HCT116 (cell line): ENCODE results near the gene LY6G5B. TPM values are rescaled to one million over a fixed set of nuclear protein-coding genes. Genes with fewer than 3 reads are reported as not detected.

ENCODE experiments used
- ATAC-seq: fragments of 200-7000 bp; cut with Tn5 transposase; 2 replicates; pipeline ENCODE4 v1.9.1; 2020; ENCODE audit warnings: mild to moderate bottlenecking, moderate library complexity
- BruUV-seq: library from RNA; stranded (reverse); fragments of 400-500 nt; replicated peaks from 2 replicates; lab custom pipeline; 2021; lab: Mats Ljungman, UMichigan
- CTCF ChIA-PET: fragments of 300-600 bp; sonication (Branson Sonifier 250); formaldehyde crosslinking; loops from one replicate; lab custom pipeline; 2021; ENCODE audit warnings: antibody characterized with exemption; lab: Charles Lee
- POLR2A ChIA-PET: fragments of 300-600, 350-600 bp; sonication (Branson Sonifier 250); formaldehyde crosslinking; loops from one replicate; lab custom pipeline; 2021; ENCODE audit warnings: antibody characterized with exemption; lab: Charles Lee
- RAD21 ChIA-PET, 2 experiments: fragments of 300-600 bp; sonication (Branson Sonifier 250); formaldehyde crosslinking; loops; one replicate each; lab custom pipeline; 2023; ENCODE audit warnings: low total read pairs in 2 of 2; ENCODE audit not compliant: uncharacterized antibody in 2 of 2, unreplicated experiment in 2 of 2, low non-redundant PET in 1 of 2; lab: Charles Lee
- DNase-seq: peaks from one replicate; pipeline ENCODE4 v3.0.0-alpha.2; 2010; ENCODE audit warnings: low read depth, low spot score
- H2AFZ ChIP-seq: fragments of 200-600 bp; shearing (Covaris generic), sonication (generic); 2 replicates; pipeline ENCODE4 v1.6.1; 2017; ENCODE audit warnings: low read depth, mixed run types, mixed read lengths, antibody characterized with exemption, low read length; ENCODE audit not compliant: poor library complexity, severe bottlenecking
- H3K27ac ChIP-seq: 2 replicates; pipeline ENCODE4 v1.5.1; 2012; ENCODE audit warnings: low read depth, low read length
- H3K27me3 ChIP-seq: fragments of 200-600 bp; sonication (generic); 2 replicates; pipeline ENCODE4 v1.6.1; 2016; ENCODE audit warnings: mixed run types, low read length, mixed read lengths; ENCODE audit not compliant: insufficient read depth
- H3K36me3 ChIP-seq, 2 experiments: fragments of 200-500 bp in 1 of 2; fragments of 200-600 bp in 1 of 2; sonication (Bioruptor generic) in 1 of 2; sonication (generic) in 1 of 2; 2 replicates each; pipeline versions ENCODE4 v1.5.1 to v1.6.1; 2014 to 2016; ENCODE audit warnings: low read length in 2 of 2, inconsistent platforms in 1 of 2, mixed read lengths in 1 of 2, mixed run types in 1 of 2; ENCODE audit not compliant: insufficient read depth in 2 of 2, control insufficient read depth in 1 of 2
- H3K4me1 ChIP-seq, 2 experiments: fragments of 200-600 bp in 1 of 2; sonication (generic) in 1 of 2; 2 replicates each; pipeline versions ENCODE4 v1.5.1 to v1.6.1; 2012 to 2017; ENCODE audit warnings: low read length in 2 of 2, inconsistent platforms in 1 of 2, mild to moderate bottlenecking in 1 of 2, mixed read lengths in 1 of 2, mixed run types in 1 of 2, moderate library complexity in 1 of 2; ENCODE audit not compliant: insufficient read depth in 2 of 2, control insufficient read depth in 1 of 2
- H3K4me2 ChIP-seq: fragments of 200-600 bp; sonication (generic); 2 replicates; pipeline ENCODE4 v1.6.1; 2017; ENCODE audit warnings: mixed run types, low read length, mixed read lengths
- H3K4me3 ChIP-seq, 2 experiments: fragments of 200-600 bp in 1 of 2; sonication (generic) in 1 of 2; replicated peaks in 1 of 2; 2 replicates each; pipeline ENCODE4 v1.5.1; 2011 to 2016; ENCODE audit warnings: low read length in 2 of 2, control low read depth in 1 of 2, low read depth in 1 of 2, mild to moderate bottlenecking in 1 of 2, mixed read lengths in 1 of 2, mixed run types in 1 of 2
- H3K79me2 ChIP-seq: fragments of 200-600 bp; sonication (generic); 2 replicates; pipeline ENCODE4 v1.6.1; 2017; ENCODE audit warnings: mild to moderate bottlenecking, mixed run types, low read length, moderate library complexity, mixed read lengths; ENCODE audit not compliant: insufficient read depth
- H3K9ac ChIP-seq: fragments of 200-600 bp; sonication (generic); 2 replicates; pipeline ENCODE4 v1.6.1; 2016; ENCODE audit warnings: low read length, mixed read lengths
- H3K9me2 ChIP-seq: fragments of 200-600 bp; sonication (generic), shearing (Covaris generic); 2 replicates; pipeline ENCODE4 v1.6.1; 2017; ENCODE audit warnings: mixed run types, mild to moderate bottlenecking, moderate library complexity; ENCODE audit not compliant: insufficient read depth
- H3K9me3 ChIP-seq, 2 experiments: fragments of 200-500 bp in 1 of 2; fragments of 200-600 bp in 1 of 2; sonication (Bioruptor generic) in 1 of 2; sonication (generic) in 1 of 2; 2 replicates each; pipeline ENCODE4 v1.6.1; 2014 to 2017; ENCODE audit warnings: low read length in 2 of 2, mixed read lengths in 2 of 2, inconsistent platforms in 1 of 2, low read depth in 1 of 2, mild to moderate bottlenecking in 1 of 2, mixed run types in 1 of 2, moderate library complexity in 1 of 2; ENCODE audit not compliant: control insufficient read depth in 1 of 2, insufficient read depth in 1 of 2
- H4K20me1 ChIP-seq: fragments of 200-600 bp; sonication (generic), shearing (Covaris generic); 2 replicates; pipeline ENCODE4 v1.6.1; 2017; ENCODE audit warnings: mixed run types, mild to moderate bottlenecking, moderate library complexity; ENCODE audit not compliant: insufficient read depth
- CBX3 ChIP-seq: IDR thresholded peaks from 2 replicates; pipeline ENCODE4 v1.6.1; 2012; ENCODE audit warnings: low read depth
- CEBPB ChIP-seq: IDR thresholded peaks from 2 replicates; pipeline ENCODE4 v1.6.1; 2012; ENCODE audit warnings: low read depth
- ELF1 ChIP-seq: IDR thresholded peaks from 2 replicates; pipeline ENCODE4 v1.6.1; 2012; ENCODE audit warnings: low read depth, borderline replicate concordance
- POLR2AphosphoS5 ChIP-seq: IDR thresholded peaks from 2 replicates; pipeline ENCODE4 v1.6.1; 2011; ENCODE audit warnings: mild to moderate bottlenecking, low read depth, low read length, moderate library complexity
- RAD21 ChIP-seq: IDR thresholded peaks from 2 replicates; pipeline ENCODE4 v1.6.1; 2012; ENCODE audit warnings: low read depth, mild to moderate bottlenecking
- SIN3A ChIP-seq: IDR thresholded peaks from 2 replicates; pipeline ENCODE4 v1.6.1; 2012; ENCODE audit warnings: low read depth
- SRF ChIP-seq: IDR thresholded peaks from 2 replicates; pipeline ENCODE4 v1.6.1; 2012; ENCODE audit warnings: low read depth
- TCF7L2 ChIP-seq: IDR thresholded peaks from 2 replicates; pipeline ENCODE4 v1.7.0; 2011; ENCODE audit warnings: borderline replicate concordance, inconsistent platforms; ENCODE audit not compliant: insufficient read depth, insufficient read length; ENCODE audit errors: extremely low read depth
- YY1 ChIP-seq: IDR thresholded peaks from 2 replicates; pipeline ENCODE4 v1.6.1; 2011; ENCODE audit warnings: low read length, low read depth, moderate library complexity, mild to moderate bottlenecking; ENCODE audit not compliant: insufficient replicate concordance; ENCODE audit errors: extremely low read depth
- intact Hi-C: fragments of 100-400 bp; cut with micrococcal nuclease; formaldehyde crosslinking; loops from 2 replicates; pipeline ENCODE4 v1.10.0; 2022
- total RNA-seq: library from RNA; stranded (reverse); gene quantifications from one replicate; pipeline ENCODE4 v1.2.1, GENCODE V29; 2021; ENCODE audit not compliant: unreplicated experiment
- TF ChIP-seq, protein P1 (sequence below): IDR thresholded peaks from 2 replicates; pipeline ENCODE4 v1.6.1; 2012
- TF ChIP-seq, protein P2 (sequence below): IDR thresholded peaks from 2 replicates; pipeline ENCODE4 v1.6.1; 2012; ENCODE audit warnings: low read depth

The LY6G5B gene
- total RNA-seq, 1 experiment from 2014 or later = 15.4 TPM

DNA sequence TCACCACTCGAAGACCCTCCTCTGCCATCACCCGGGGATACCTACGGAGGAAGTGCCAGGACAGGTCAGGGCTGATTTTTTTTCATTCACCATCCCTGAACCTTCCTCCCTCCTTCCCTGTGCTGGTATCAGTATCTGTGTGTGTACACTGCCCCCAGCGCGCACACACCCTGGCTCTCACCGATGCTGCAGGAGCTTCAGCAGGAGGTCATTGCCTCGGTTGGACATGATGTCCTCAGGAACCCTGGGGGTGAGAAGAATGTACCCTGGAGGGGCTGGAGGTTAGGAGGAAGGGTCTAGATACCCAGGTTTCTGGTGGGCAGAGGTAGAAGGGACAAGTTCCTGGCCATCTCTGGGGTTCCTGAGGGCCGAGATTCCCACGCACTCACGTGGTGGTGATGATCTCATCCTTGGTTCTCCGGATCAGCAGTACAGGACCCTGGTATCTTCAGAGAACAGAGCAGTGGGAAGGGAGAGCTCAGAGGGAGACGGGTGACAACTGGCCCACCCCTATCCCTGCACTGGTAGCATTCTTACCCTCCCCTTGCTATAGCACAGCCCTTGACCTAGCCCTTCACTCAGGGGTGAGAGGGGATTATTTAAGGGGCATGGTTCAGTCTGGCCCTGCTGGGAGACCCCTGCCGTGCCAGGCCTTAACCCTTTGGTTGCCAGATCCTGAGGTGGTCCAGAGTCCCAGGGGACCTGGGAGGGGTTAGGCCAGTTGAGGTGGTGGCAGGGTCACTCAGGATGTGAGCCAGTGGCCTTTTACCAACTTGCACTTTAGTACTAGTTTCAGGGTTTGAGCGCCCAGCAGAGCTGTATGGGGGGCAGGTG lies 18.3 kb downstream of the LY6G5B start:
- no peak overlapping the region for H3K4me2 ChIP-seq
- H3K4me3 ChIP-seq = no peak overlapping the region
- no TSS peak for BruUV-seq
- H3K9me2 ChIP-seq = no peaks in the 10 kb centered on the region
- no peak overlapping the region for H2AFZ ChIP-seq
- ATAC-seq (no peak), DNase-seq (no peak)
- RAD21 ChIA-PET = no interaction called here
- peaks cover 8 to 25% of the 10 kb centered on the region in 2 experiments; a peak in 2 of 4 replicates for H3K36me3 ChIP-seq
- H3K9ac ChIP-seq = no peak overlapping the region
- CTCF ChIA-PET = no interaction called here
- no peak overlapping the region for H3K27ac ChIP-seq
- H4K20me1 ChIP-seq = no peaks in the 10 kb centered on the region
- peaks cover 11 to 16% of the 10 kb centered on the region in 2 experiments for H3K4me1 ChIP-seq
- H3K9me3 ChIP-seq = no peaks in the 10 kb centered on the region
- no peaks in the 10 kb centered on the region for H3K79me2 ChIP-seq
- intact Hi-C loops = no loop called here
- POLR2A ChIA-PET = no interaction called here
- H3K27me3 ChIP-seq = no peaks in the 10 kb centered on the region
- TF ChIP-seq POLR2AphosphoS5 (no peak), ELF1 (no peak), YY1 (no peak), CBX3 (no peak), SIN3A (no peak), TCF7L2 (no peak), RAD21 (no peak), SRF (no peak), CEBPB (no peak)
- TF ChIP-seq, protein P1, sequence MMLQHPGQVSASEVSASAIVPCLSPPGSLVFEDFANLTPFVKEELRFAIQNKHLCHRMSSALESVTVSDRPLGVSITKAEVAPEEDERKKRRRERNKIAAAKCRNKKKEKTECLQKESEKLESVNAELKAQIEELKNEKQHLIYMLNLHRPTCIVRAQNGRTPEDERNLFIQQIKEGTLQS = no peak
- TF ChIP-seq, protein P2, sequence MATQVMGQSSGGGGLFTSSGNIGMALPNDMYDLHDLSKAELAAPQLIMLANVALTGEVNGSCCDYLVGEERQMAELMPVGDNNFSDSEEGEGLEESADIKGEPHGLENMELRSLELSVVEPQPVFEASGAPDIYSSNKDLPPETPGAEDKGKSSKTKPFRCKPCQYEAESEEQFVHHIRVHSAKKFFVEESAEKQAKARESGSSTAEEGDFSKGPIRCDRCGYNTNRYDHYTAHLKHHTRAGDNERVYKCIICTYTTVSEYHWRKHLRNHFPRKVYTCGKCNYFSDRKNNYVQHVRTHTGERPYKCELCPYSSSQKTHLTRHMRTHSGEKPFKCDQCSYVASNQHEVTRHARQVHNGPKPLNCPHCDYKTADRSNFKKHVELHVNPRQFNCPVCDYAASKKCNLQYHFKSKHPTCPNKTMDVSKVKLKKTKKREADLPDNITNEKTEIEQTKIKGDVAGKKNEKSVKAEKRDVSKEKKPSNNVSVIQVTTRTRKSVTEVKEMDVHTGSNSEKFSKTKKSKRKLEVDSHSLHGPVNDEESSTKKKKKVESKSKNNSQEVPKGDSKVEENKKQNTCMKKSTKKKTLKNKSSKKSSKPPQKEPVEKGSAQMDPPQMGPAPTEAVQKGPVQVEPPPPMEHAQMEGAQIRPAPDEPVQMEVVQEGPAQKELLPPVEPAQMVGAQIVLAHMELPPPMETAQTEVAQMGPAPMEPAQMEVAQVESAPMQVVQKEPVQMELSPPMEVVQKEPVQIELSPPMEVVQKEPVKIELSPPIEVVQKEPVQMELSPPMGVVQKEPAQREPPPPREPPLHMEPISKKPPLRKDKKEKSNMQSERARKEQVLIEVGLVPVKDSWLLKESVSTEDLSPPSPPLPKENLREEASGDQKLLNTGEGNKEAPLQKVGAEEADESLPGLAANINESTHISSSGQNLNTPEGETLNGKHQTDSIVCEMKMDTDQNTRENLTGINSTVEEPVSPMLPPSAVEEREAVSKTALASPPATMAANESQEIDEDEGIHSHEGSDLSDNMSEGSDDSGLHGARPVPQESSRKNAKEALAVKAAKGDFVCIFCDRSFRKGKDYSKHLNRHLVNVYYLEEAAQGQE = no peak
